ENCODE results near the gene SULT1C4. TPM values are rescaled to one million over a fixed set of nuclear protein-coding genes. Genes with fewer than 3 reads are reported as not detected.

SULT1C4 gene
- total RNA-seq, 1 donor from 2014 or later: 8.8 TPM

GRCh38 chr2:108364676-108365297 is 13.0 kb upstream of the SULT1C4 start:
- Histone ChIP-seq H3K4me1 (no peaks in the 10 kb centered on the region), H3K36me3 (no peaks in the 10 kb centered on the region), H3K27me3 (no peaks in the 10 kb centered on the region), H3K9me3 (no peaks in the 10 kb centered on the region), H3K27ac (no peak overlapping the region), H3K4me3 (no peak overlapping the region)
- intact Hi-C loops (cut with DNase I): no loop called here
- DNase-seq (ENCODE audit: extremely low spot score in 2 of 2): no peak
- TF ChIP-seq POLR2AphosphoS5 (IDR thresholded peaks at IDR 0.05; ENCODE audit: insufficient read depth in 1 of 2, low read depth in 1 of 2): no peak
- no peak for TF ChIP-seq POLR2A (IDR thresholded peaks at IDR 0.05)
- TF ChIP-seq CTCF (IDR thresholded peaks at IDR 0.05): no peak

- Histone ChIP-seq H3K4me3 (no peak overlapping the region), H3K27me3 (no peaks in the 10 kb centered on the region), H3K9me3 (no peaks in the 10 kb centered on the region), H3K4me1 (no peaks in the 10 kb centered on the region), H3K36me3 (no peaks in the 10 kb centered on the region), H3K27ac (no peak overlapping the region)
- TF ChIP-seq POLR2AphosphoS5 (IDR thresholded peaks at IDR 0.05; ENCODE audit: insufficient read depth in 1 of 2, low read depth in 1 of 2): no peak
- TF ChIP-seq CTCF (IDR thresholded peaks at IDR 0.05): no peak
- TF ChIP-seq POLR2A (IDR thresholded peaks at IDR 0.05): no peak
- intact Hi-C loops (cut with DNase I): no loop called here
- no peak for DNase-seq (ENCODE audit: extremely low spot score in 2 of 2)
Observed at GRCh38 chr2:108365656-108366055, 12.1 kb upstream of the SULT1C4 start.

GRCh38 chr2:108367014-108367413 is 10.7 kb upstream of the SULT1C4 start:
- H3K27ac ChIP-seq: no peak overlapping the region

GRCh38 chr2:108367561-108368175 is 10.1 kb upstream of the SULT1C4 start:
- no peak overlapping the region for H3K27ac ChIP-seq
- no peak overlapping the region for H3K4me3 ChIP-seq
- no peak for DNase-seq (ENCODE audit: extremely low spot score in 2 of 2)
- H3K9me3 ChIP-seq: no peaks in the 10 kb centered on the region
- intact Hi-C loops (cut with DNase I): no loop called here
- no peak for TF ChIP-seq POLR2AphosphoS5 (IDR thresholded peaks at IDR 0.05; ENCODE audit: insufficient read depth in 1 of 2, low read depth in 1 of 2)
- no peak for TF ChIP-seq CTCF (IDR thresholded peaks at IDR 0.05)
- TF ChIP-seq POLR2A (IDR thresholded peaks at IDR 0.05): no peak
- H3K4me1 ChIP-seq: no peaks in the 10 kb centered on the region
- no peaks in the 10 kb centered on the region for H3K27me3 ChIP-seq
- no peaks in the 10 kb centered on the region for H3K36me3 ChIP-seq

More at GRCh38 chr2:108367014-108367413, 10.7 kb upstream of the SULT1C4 start:
- Histone ChIP-seq H3K4me3 (no peak overlapping the region), H3K4me1 (no peaks in the 10 kb centered on the region), H3K9me3 (no peaks in the 10 kb centered on the region), H3K36me3 (no peaks in the 10 kb centered on the region), H3K27me3 (no peaks in the 10 kb centered on the region)
- DNase-seq (ENCODE audit: extremely low spot score in 2 of 2): no peak
- intact Hi-C loops (cut with DNase I): no loop called here
- TF ChIP-seq CTCF (IDR thresholded peaks at IDR 0.05) (no peak), POLR2AphosphoS5 (IDR thresholded peaks at IDR 0.05; ENCODE audit: insufficient read depth in 1 of 2, low read depth in 1 of 2) (no peak), POLR2A (IDR thresholded peaks at IDR 0.05) (no peak)

GRCh38 chr2:108369153-108369552 is 8.6 kb upstream of the SULT1C4 start:
- Histone ChIP-seq H3K27me3 (no peaks in the 10 kb centered on the region), H3K27ac (no peak overlapping the region), H3K9me3 (no peaks in the 10 kb centered on the region), H3K4me3 (no peak overlapping the region), H3K4me1 (no peaks in the 10 kb centered on the region), H3K36me3 (no peaks in the 10 kb centered on the region)
- no peak for DNase-seq (ENCODE audit: extremely low spot score in 2 of 2)
- TF ChIP-seq POLR2AphosphoS5 (IDR thresholded peaks at IDR 0.05; ENCODE audit: insufficient read depth in 1 of 2, low read depth in 1 of 2) (no peak), CTCF (IDR thresholded peaks at IDR 0.05) (no peak), POLR2A (IDR thresholded peaks at IDR 0.05) (no peak)
- intact Hi-C loops (cut with DNase I): no loop called here
